ENCODE results near the gene AFP.

Gene AFP

DNA sequence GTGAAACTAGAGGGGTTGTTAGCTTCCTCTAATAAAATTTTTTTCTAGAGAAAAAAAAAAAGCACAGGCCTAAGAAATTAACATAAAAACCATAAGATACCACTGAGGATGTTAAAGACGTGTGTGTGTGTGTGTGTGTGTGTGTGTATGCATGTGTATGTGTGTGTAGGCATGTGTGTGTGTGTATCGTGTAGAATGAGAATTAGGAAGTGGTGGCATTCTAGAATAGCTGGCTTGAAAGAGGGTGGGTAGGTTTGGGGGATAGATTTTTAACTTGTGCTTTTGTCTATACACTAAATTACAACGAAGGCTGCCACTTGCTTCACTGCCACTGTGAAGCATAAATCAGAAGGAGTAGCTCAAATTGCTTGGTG lies 23.0 kb downstream of the AFP start:
- FAIRE-seq (no peak), DNase-seq (ENCODE audit: insufficient read length, low spot score) (no peak)
- TF ChIP-seq CTCF (IDR thresholded peaks at IDR 0.05; ENCODE audit: insufficient read depth, missing control alignments) = no peak

GRCh38 chr4:73460913-73461522 lies 25.0 kb downstream of the AFP start:
- TF ChIP-seq CTCF (IDR thresholded peaks at IDR 0.05; ENCODE audit: insufficient read depth, missing control alignments) = no peak
- FAIRE-seq (no peak), DNase-seq (ENCODE audit: insufficient read length, low spot score) (no peak)

- DNase-seq (ENCODE audit: insufficient read length, low spot score) (no peak), FAIRE-seq (no peak)
- TF ChIP-seq CTCF (IDR thresholded peaks at IDR 0.05; ENCODE audit: insufficient read depth, missing control alignments) = no peak
Observed at GRCh38 chr4:73468170-73468569, 32.1 kb downstream of the AFP start.

DNA sequence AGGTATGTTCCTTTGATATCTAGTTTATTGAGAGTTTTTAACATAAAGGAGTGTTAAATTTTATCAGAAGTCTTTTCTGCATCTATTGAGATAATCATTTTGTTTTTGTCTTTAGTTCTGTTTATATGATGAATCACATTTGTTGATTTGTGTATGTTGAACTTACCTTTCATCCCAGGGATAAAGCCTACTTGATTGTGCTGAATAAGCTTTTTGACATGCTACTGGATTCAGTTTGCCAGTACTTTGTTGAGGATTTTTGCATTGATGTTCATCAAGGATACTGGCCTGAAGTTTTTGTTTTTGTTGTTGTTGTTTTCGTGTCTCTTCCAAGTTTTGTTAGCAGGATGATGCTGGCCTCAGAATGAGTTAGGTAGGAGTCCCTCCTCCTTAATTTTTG lies 34.7 kb downstream of the AFP start:
- FAIRE-seq = no peak
- DNase-seq (ENCODE audit: insufficient read length, low spot score) = no peak
- TF ChIP-seq CTCF (IDR thresholded peaks at IDR 0.05; ENCODE audit: insufficient read depth, missing control alignments) = no peak

- DNase-seq (ENCODE audit: insufficient read length, low spot score) (no peak), FAIRE-seq (no peak)
- TF ChIP-seq CTCF (IDR thresholded peaks at IDR 0.05; ENCODE audit: insufficient read depth, missing control alignments) = no peak
Observed at GRCh38 chr4:73477176-73477575, 41.2 kb downstream of the AFP start.

- TF ChIP-seq CTCF (IDR thresholded peaks at IDR 0.05; ENCODE audit: insufficient read depth, missing control alignments) = no peak
- no peak for FAIRE-seq
- DNase-seq (ENCODE audit: insufficient read length, low spot score) = no peak
Observed at GRCh38 chr4:73479323-73479722, 43.3 kb downstream of the AFP start.

GRCh38 chr4:73481358-73481757 lies 45.3 kb downstream of the AFP start, which contains the start of gene AFM:
TSS of gene AFM (plus strand) at chr4:73481745. CDS start at chr4:73481776, 31 bp downstream.
- TF ChIP-seq CTCF (IDR thresholded peaks at IDR 0.05; ENCODE audit: insufficient read depth, missing control alignments) = no peak
- DNase-seq (ENCODE audit: insufficient read length, low spot score) (no peak), FAIRE-seq (no peak)
